HG03565 (cell line): ENCODE data around the gene SYNM.

ENCODE experiments used
- ATAC-seq: cut with Tn5 transposase; IDR thresholded peaks from one replicate; pipeline ENCODE4 v1.9.1; 2021; ENCODE audit warnings: mild to moderate bottlenecking, moderate library complexity; ENCODE audit not compliant: unreplicated experiment

Gene SYNM

GRCh38 chr15:99138491-99138982 is 33.7 kb downstream of the SYNM start:
- ATAC-seq, result no peak

- no peak for ATAC-seq
Observed at GRCh38 chr15:99139276-99139675, 34.4 kb downstream of the SYNM start.

GRCh38 chr15:99140590-99140989 is 35.7 kb downstream of the SYNM start:
- no peak for ATAC-seq

GRCh38 chr15:99141943-99142342 is 37.1 kb downstream of the SYNM start:
- ATAC-seq, result no peak

- ATAC-seq, result no peak
Observed at GRCh38 chr15:99142562-99142961, 37.7 kb downstream of the SYNM start.

GRCh38 chr15:99143242-99143641 is 38.4 kb downstream of the SYNM start:
- ATAC-seq, result no peak

- ATAC-seq, result no peak
Observed at GRCh38 chr15:99143655-99144610, 39.1 kb downstream of the SYNM start.

GRCh38 chr15:99145005-99145404 is 40.1 kb downstream of the SYNM start:
- no peak for ATAC-seq

GRCh38 chr15:99145778-99146177 is 40.9 kb downstream of the SYNM start:
- no peak for ATAC-seq

- no peak for ATAC-seq
Observed at GRCh38 chr15:99146661-99147060, 41.8 kb downstream of the SYNM start.

GRCh38 chr15:99148851-99149276 is 44.0 kb downstream of the SYNM start:
- ATAC-seq, result no peak

- no peak for ATAC-seq
Observed at GRCh38 chr15:99149366-99149765, 44.5 kb downstream of the SYNM start.

- no peak for ATAC-seq
Observed at GRCh38 chr15:99151156-99151555, 46.3 kb downstream of the SYNM start.

- ATAC-seq, result no peak
Observed at GRCh38 chr15:99153026-99153535, 48.2 kb downstream of the SYNM start.

GRCh38 chr15:99154271-99154670 is 49.4 kb downstream of the SYNM start:
- ATAC-seq, result no peak

GRCh38 chr15:99155961-99156443 is 51.1 kb downstream of the SYNM start:
- no peak for ATAC-seq

- no peak for ATAC-seq
Observed at GRCh38 chr15:99157456-99157855, 52.6 kb downstream of the SYNM start.

- ATAC-seq, result no peak
Observed at GRCh38 chr15:99158626-99159412, 53.9 kb downstream of the SYNM start.

GRCh38 chr15:99163271-99164062 is 58.6 kb downstream of the SYNM start:
- no peak for ATAC-seq

- no peak for ATAC-seq
Observed at GRCh38 chr15:99164119-99164518, 59.2 kb downstream of the SYNM start.
